Mucosa of descending colon (tissue), 3 donors: ENCODE data around the gene PAPSS2. TPM values are rescaled to one million over a fixed set of nuclear protein-coding genes. Genes with fewer than 3 reads are reported as not detected.

Experiments used
- ATAC-seq: fragments of 200-7000 bp; cut with Tn5 transposase; one replicate; pipeline ENCODE4 v1.9.1; 2020; ENCODE audit warnings: mild to moderate bottlenecking, moderate library complexity
- DNase-seq, 3 donors: peaks; one replicate each; pipeline ENCODE4 v3.0.0-alpha.2; 2020
- H3K36me3 ChIP-seq: fragments of 200-600 bp; one replicate; pipeline ENCODE4 v1.8.0; 2021; ENCODE audit warnings: low read depth, mild to moderate bottlenecking
- H3K4me1 ChIP-seq: fragments of 200-600 bp; one replicate; pipeline ENCODE4 v1.8.0; 2021; ENCODE audit warnings: low read depth, mild to moderate bottlenecking
- H3K4me3 ChIP-seq: fragments of 200-600 bp; one replicate; pipeline ENCODE4 v1.8.0; 2021; ENCODE audit warnings: mild to moderate bottlenecking
- H3K9me3 ChIP-seq: fragments of 200-600 bp; one replicate; pipeline ENCODE4 v1.8.0; 2021; ENCODE audit warnings: mild to moderate bottlenecking
- CTCF ChIP-seq: fragments of 200-600 bp; IDR thresholded peaks from one replicate; pipeline ENCODE4 v1.8.0; 2022; ENCODE audit warnings: antibody characterized with exemption, mild to moderate bottlenecking
- intact Hi-C, 2 donors: fragments of 100-400 bp; cut with DNase I in 1 of 2; cut with micrococcal nuclease in 1 of 2; formaldehyde crosslinking; loops; one replicate each; pipeline versions ENCODE4 v1.11.0 to v1.11.1; 2022; cut with DNase I, micrococcal nuclease
- total RNA-seq, 3 donors: library from RNA; stranded (reverse); fragmentation: NEBNext Ultra II Directional in 2 of 3; extraction: Animal tissue kit (Norgen Biotek cat#: 25700) in 2 of 3; gene quantifications; one replicate each; pipeline versions ENCODE4 v1.2.1 to v1.2.4, GENCODE V29; 2021 to 2023
- donor health status: DM: no; HTN: no; CAD: no; lungs with moderate emphysema.
- donor health status: DM: no; HTN: no; CAD: no.
- donor health status: DM: no; HTN: yes; CAD: no.

Gene PAPSS2
- total RNA-seq, 3 donors from 2014 or later, result 123 to 399 (median 147) TPM

- TF ChIP-seq CTCF, result no peak
- ATAC-seq (no peak), DNase-seq (no peak)
- Histone ChIP-seq H3K9me3 (no peaks in the 10 kb centered on the region), H3K4me1 (peaks cover 7% of the 10 kb centered on the region), H3K4me3 (no peak overlapping the region), H3K36me3 (no peaks in the 10 kb centered on the region)
- intact Hi-C loops, result no loop called here
These were observed 33.2 kb upstream of the PAPSS2 start for GRCh38 chr10:87626422-87626892.

GRCh38 chr10:87630171-87630570 is 29.5 kb upstream of the PAPSS2 start:
- Histone ChIP-seq H3K4me1 (no peaks in the 10 kb centered on the region), H3K36me3 (no peaks in the 10 kb centered on the region), H3K4me3 (no peak overlapping the region), H3K9me3 (no peaks in the 10 kb centered on the region)
- no peak for TF ChIP-seq CTCF
- ATAC-seq (no peak), DNase-seq (no peak)
- intact Hi-C loops, result no loop called here

- DNase-seq, result no peak
- H3K9me3 ChIP-seq, result no peaks in the 10 kb centered on the region
- H3K36me3 ChIP-seq, result no peaks in the 10 kb centered on the region
- intact Hi-C loops, result no loop called here
- no peaks in the 10 kb centered on the region for H3K4me1 ChIP-seq
- no peak for TF ChIP-seq CTCF
- peak; percentile 23 for ATAC-seq
- H3K4me3 ChIP-seq, result no peak overlapping the region
These were observed 27.2 kb upstream of the PAPSS2 start for GRCh38 chr10:87632454-87632853.

GRCh38 chr10:87634311-87634710 is 25.4 kb upstream of the PAPSS2 start:
- DNase-seq, result no peak
- ATAC-seq, result no peak
- no peak for TF ChIP-seq CTCF
- Histone ChIP-seq H3K36me3 (no peaks in the 10 kb centered on the region), H3K9me3 (no peaks in the 10 kb centered on the region), H3K4me3 (no peak overlapping the region), H3K4me1 (no peaks in the 10 kb centered on the region)
- intact Hi-C loops, result no loop called here

- Histone ChIP-seq H3K9me3 (no peaks in the 10 kb centered on the region), H3K36me3 (no peaks in the 10 kb centered on the region), H3K4me3 (no peak overlapping the region), H3K4me1 (no peaks in the 10 kb centered on the region)
- ATAC-seq, result peak; percentile 96
- no peak for DNase-seq
- no peak for TF ChIP-seq CTCF
- intact Hi-C loops, result no loop called here
These were observed 24.0 kb upstream of the PAPSS2 start for GRCh38 chr10:87635498-87636312.
